Mucosa of descending colon (tissue), 3 donors: ENCODE data around the gene FGD3. TPM values are rescaled to one million over a fixed set of nuclear protein-coding genes. Genes with fewer than 3 reads are reported as not detected.

ENCODE experiments used
- ATAC-seq: fragments of 200-7000 bp; cut with Tn5 transposase; one replicate; pipeline ENCODE4 v1.9.1; 2020; ENCODE audit warnings: mild to moderate bottlenecking, moderate library complexity
- DNase-seq, 3 donors: peaks; one replicate each; pipeline ENCODE4 v3.0.0-alpha.2; 2020
- H3K36me3 ChIP-seq: fragments of 200-600 bp; one replicate; pipeline ENCODE4 v1.8.0; 2021; ENCODE audit warnings: low read depth, mild to moderate bottlenecking
- H3K4me1 ChIP-seq: fragments of 200-600 bp; one replicate; pipeline ENCODE4 v1.8.0; 2021; ENCODE audit warnings: low read depth, mild to moderate bottlenecking
- H3K4me3 ChIP-seq: fragments of 200-600 bp; one replicate; pipeline ENCODE4 v1.8.0; 2021; ENCODE audit warnings: mild to moderate bottlenecking
- H3K9me3 ChIP-seq: fragments of 200-600 bp; one replicate; pipeline ENCODE4 v1.8.0; 2021; ENCODE audit warnings: mild to moderate bottlenecking
- CTCF ChIP-seq: fragments of 200-600 bp; IDR thresholded peaks from one replicate; pipeline ENCODE4 v1.8.0; 2022; ENCODE audit warnings: antibody characterized with exemption, mild to moderate bottlenecking
- intact Hi-C, 2 donors: fragments of 100-400 bp; cut with DNase I in 1 of 2; cut with micrococcal nuclease in 1 of 2; formaldehyde crosslinking; loops; one replicate each; pipeline versions ENCODE4 v1.11.0 to v1.11.1; 2022; cut with DNase I, micrococcal nuclease
- total RNA-seq, 3 donors: library from RNA; stranded (reverse); fragmentation: NEBNext Ultra II Directional in 2 of 3; extraction: Animal tissue kit (Norgen Biotek cat#: 25700) in 2 of 3; gene quantifications; one replicate each; pipeline versions ENCODE4 v1.2.1 to v1.2.4, GENCODE V29; 2021 to 2023
- donor health status: DM: no; HTN: no; CAD: no; lungs with moderate emphysema.
- donor health status: DM: no; HTN: no; CAD: no.
- donor health status: DM: no; HTN: yes; CAD: no.

The FGD3 gene
- total RNA-seq, 3 donors from 2014 or later = 3.3 to 5.4 (median 5.3) TPM

GRCh38 chr9:92931606-92932005 is 15.7 kb upstream of the FGD3 start:
- Histone ChIP-seq H3K36me3 (no peaks in the 10 kb centered on the region), H3K4me1 (no peaks in the 10 kb centered on the region), H3K4me3 (no peak overlapping the region), H3K9me3 (no peaks in the 10 kb centered on the region)
- ATAC-seq = no peak
- DNase-seq = no peak
- no peak for TF ChIP-seq CTCF
- intact Hi-C loops = no loop called here

- no peak for TF ChIP-seq CTCF
- ATAC-seq (no peak), DNase-seq (no peak)
- no peaks in the 10 kb centered on the region for H3K36me3 ChIP-seq
- intact Hi-C loops = no loop called here
- no peaks in the 10 kb centered on the region for H3K4me1 ChIP-seq
- H3K4me3 ChIP-seq = no peak overlapping the region
- H3K9me3 ChIP-seq = no peaks in the 10 kb centered on the region
These were observed 13.0 kb upstream of the FGD3 start for GRCh38 chr9:92934321-92934720.

- Histone ChIP-seq H3K36me3 (no peaks in the 10 kb centered on the region), H3K4me1 (no peaks in the 10 kb centered on the region), H3K9me3 (no peaks in the 10 kb centered on the region), H3K4me3 (no peak overlapping the region)
- TF ChIP-seq CTCF = no peak
- intact Hi-C loops = no loop called here
- no peak for ATAC-seq
- no peak for DNase-seq
These were observed 9.3 kb upstream of the FGD3 start for GRCh38 chr9:92938025-92938424.

GRCh38 chr9:92941861-92942260 is 5.5 kb upstream of the FGD3 start:
- ATAC-seq = no peak
- H3K9me3 ChIP-seq = no peaks in the 10 kb centered on the region
- no peaks in the 10 kb centered on the region for H3K4me1 ChIP-seq
- H3K4me3 ChIP-seq = no peak overlapping the region
- intact Hi-C loops = no loop called here
- DNase-seq = no peak
- no peaks in the 10 kb centered on the region for H3K36me3 ChIP-seq
- no peak for TF ChIP-seq CTCF

- TF ChIP-seq CTCF = no peak
- Histone ChIP-seq H3K9me3 (no peaks in the 10 kb centered on the region), H3K4me3 (no peak overlapping the region), H3K4me1 (no peaks in the 10 kb centered on the region), H3K36me3 (no peaks in the 10 kb centered on the region)
- ATAC-seq = no peak
- no peak for DNase-seq
- intact Hi-C loops = no loop called here
These were observed 4.4 kb upstream of the FGD3 start for GRCh38 chr9:92942688-92943616.
